ENCODE data around the gene PRKCH.

PRKCH gene

DNA sequence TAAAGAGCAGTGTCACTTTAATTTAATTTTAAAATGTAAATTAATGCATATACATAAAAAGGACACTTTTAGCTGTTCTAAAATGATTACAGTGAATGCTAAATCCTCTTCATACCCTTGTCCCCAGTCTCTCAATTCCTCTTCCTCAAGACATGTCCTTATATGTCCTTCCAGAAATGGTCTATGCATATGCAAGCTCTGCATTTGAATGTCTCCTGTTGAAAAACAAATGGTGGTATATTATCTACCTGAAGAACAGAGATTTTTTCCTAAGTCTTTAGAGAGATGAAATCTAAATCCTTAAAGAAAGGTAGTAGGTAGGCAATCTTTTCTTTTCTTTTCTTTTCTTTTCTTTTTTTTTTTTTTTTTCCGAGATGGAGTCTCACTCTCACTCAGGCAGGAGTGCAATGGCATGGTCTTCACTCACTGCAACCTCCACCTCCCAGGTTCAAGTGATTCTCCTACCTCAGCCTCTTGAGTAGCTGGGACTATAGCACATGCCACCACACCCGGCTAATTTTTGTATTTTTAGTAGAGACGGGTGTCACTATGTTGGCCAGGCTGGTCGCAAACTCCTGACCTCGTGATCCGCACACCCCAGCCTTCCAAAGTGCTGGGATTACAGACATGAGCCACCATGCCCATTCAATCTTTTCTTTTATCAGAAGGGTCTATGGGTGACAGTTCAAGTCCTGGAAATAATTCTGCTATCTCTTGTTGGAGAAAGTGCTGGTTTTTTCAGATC lies 180.5 kb downstream of the PRKCH start (continued):
- TF ChIP-seq, protein P1, sequence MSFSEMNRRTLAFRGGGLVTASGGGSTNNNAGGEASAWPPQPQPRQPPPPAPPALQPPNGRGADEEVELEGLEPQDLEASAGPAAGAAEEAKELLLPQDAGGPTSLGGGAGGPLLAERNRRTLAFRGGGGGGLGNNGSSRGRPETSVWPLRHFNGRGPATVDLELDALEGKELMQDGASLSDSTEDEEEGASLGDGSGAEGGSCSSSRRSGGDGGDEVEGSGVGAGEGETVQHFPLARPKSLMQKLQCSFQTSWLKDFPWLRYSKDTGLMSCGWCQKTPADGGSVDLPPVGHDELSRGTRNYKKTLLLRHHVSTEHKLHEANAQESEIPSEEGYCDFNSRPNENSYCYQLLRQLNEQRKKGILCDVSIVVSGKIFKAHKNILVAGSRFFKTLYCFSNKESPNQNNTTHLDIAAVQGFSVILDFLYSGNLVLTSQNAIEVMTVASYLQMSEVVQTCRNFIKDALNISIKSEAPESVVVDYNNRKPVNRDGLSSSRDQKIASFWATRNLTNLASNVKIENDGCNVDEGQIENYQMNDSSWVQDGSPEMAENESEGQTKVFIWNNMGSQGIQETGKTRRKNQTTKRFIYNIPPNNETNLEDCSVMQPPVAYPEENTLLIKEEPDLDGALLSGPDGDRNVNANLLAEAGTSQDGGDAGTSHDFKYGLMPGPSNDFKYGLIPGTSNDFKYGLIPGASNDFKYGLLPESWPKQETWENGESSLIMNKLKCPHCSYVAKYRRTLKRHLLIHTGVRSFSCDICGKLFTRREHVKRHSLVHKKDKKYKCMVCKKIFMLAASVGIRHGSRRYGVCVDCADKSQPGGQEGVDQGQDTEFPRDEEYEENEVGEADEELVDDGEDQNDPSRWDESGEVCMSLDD (tag by site-specific recombination; IDR thresholded peaks at IDR 0.05): no peak
- no peak for TF ChIP-seq ZBTB48 (tag by site-specific recombination; IDR thresholded peaks at IDR 0.05)

DNA sequence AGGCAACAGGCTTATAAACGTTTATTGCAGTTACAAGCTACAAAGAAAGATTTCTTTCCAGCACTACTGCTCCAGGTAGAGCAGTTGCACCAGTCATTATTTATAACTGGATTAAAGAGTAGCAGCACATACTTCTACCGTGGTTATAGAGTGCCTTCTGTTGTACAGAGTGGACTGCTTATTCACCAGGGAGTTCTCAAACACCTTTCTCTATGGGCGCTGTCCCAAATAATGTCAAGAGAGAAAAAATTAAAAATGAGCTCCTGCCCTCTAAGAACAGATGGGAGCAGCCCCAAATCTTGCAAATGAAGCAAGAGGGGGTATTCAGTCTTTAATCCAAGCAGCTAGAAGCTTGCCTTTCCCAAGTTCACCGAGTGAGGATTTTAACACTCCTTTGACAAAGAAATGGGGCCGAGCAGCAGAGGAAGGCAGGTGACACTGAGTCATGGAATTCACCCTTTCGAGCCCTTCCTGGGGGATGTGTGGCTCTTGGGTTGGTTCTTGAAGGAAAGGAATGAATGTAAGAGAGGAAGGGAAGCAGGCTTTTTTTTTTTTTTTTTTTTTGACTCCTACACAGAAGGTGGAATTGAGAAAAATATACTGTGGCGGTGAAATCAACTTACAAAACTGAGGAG lies 181.2 kb downstream of the PRKCH start:
- ChIA-PET POLR2A (no interaction called here), CTCF (no interaction called here)
- no peaks in the 10 kb centered on the region for H3K4me1 ChIP-seq (ENCODE audit: control insufficient read depth, insufficient read depth, low read length)
- H3K27ac ChIP-seq (ENCODE audit: extremely low read depth, low read depth, low read length): no peak overlapping the region
- H3K4me3 ChIP-seq (ENCODE audit: low read depth, low read length): no peak overlapping the region
- no peaks in the 10 kb centered on the region for H3K9me3 ChIP-seq (ENCODE audit: control insufficient read depth, insufficient read depth, low read depth, low read length)
- H3K36me3 ChIP-seq (ENCODE audit: control insufficient read depth in 2 of 2, insufficient read depth in 1 of 2, low read length in 2 of 2): no peaks in the 10 kb centered on the region
- TF ChIP-seq ZNF776 (tag by site-specific recombination; IDR thresholded peaks at IDR 0.05; ENCODE audit: borderline replicate concordance) (no peak), ZNF302 (tag by site-specific recombination; IDR thresholded peaks at IDR 0.05; ENCODE audit: low read depth) (no peak), ZNF785 (tag by site-specific recombination; IDR thresholded peaks at IDR 0.05) (no peak)

DNA sequence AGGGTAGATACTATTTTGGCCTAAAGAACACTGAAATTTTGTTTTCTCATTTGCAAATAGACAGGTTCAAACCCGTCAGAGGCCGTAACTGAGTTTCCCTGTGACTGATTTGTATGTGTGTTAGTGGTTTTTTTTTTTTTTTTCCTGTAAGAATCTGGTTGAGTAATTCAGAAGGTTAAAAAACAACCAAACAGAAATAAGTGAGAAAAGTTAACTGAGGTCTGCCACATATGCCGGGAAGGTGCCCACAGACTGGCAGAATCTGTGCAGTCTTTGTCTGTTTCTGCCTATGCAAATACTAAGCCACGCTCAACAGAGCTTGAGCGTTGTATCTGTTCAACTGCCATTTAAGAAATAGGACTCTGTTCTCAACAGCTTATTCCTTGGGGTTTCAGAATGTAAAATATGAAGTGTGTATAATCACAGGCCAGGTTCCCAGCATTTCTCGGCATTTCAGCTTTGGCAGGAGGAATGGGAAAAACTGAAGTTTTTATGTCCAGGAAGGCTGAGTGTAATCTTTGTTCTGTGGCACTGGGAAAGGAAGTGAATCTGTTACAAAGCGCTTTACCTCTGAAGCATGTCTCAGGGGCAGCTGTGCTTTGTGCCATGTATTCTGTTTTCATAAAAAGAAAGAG lies 181.9 kb downstream of the PRKCH start:
- H3K4me3 ChIP-seq (ENCODE audit: low read depth, low read length): no peak overlapping the region
- no peaks in the 10 kb centered on the region for H3K9me3 ChIP-seq (ENCODE audit: control insufficient read depth, insufficient read depth, low read depth, low read length)
- ChIA-PET CTCF (interaction anchor here (0.5 kb wide), 1 partner anchor 27 kb away, joined by 3 read pairs; no protein-coding TSS in a partner anchor), POLR2A (interaction anchor here (0.6 kb wide), 1 partner anchor 25 kb away, joined by 3 read pairs; no protein-coding TSS in a partner anchor)
- H3K4me1 ChIP-seq (ENCODE audit: control insufficient read depth, insufficient read depth, low read length): no peaks in the 10 kb centered on the region
- TF ChIP-seq SP7 (tag by site-specific recombination; IDR thresholded peaks at IDR 0.05) (no peak), ZNF146 (tag by site-specific recombination; IDR thresholded peaks at IDR 0.05) (no peak), ZNF514 (tag by site-specific recombination; IDR thresholded peaks at IDR 0.05) (no peak), ZNF677 (tag by site-specific recombination; IDR thresholded peaks at IDR 0.05) (no peak), ZNF548 (tag by site-specific recombination; IDR thresholded peaks at IDR 0.05) (no peak), ZNF792 (tag by site-specific recombination; IDR thresholded peaks at IDR 0.05) (no peak), ZNF610 (tag by site-specific recombination; IDR thresholded peaks at IDR 0.05; ENCODE audit: borderline replicate concordance) (no peak), EGR2 (tag by site-specific recombination; IDR thresholded peaks at IDR 0.05; ENCODE audit: low read depth) (no peak), ZNF664 (tag by site-specific recombination; IDR thresholded peaks at IDR 0.05) (no peak), ZNF555 (tag by site-specific recombination; conservative IDR thresholded peaks at IDR 0.05) (no peak), ZNF48 (tag by site-specific recombination; IDR thresholded peaks at IDR 0.05) (no peak)
- TF ChIP-seq, protein P2, sequence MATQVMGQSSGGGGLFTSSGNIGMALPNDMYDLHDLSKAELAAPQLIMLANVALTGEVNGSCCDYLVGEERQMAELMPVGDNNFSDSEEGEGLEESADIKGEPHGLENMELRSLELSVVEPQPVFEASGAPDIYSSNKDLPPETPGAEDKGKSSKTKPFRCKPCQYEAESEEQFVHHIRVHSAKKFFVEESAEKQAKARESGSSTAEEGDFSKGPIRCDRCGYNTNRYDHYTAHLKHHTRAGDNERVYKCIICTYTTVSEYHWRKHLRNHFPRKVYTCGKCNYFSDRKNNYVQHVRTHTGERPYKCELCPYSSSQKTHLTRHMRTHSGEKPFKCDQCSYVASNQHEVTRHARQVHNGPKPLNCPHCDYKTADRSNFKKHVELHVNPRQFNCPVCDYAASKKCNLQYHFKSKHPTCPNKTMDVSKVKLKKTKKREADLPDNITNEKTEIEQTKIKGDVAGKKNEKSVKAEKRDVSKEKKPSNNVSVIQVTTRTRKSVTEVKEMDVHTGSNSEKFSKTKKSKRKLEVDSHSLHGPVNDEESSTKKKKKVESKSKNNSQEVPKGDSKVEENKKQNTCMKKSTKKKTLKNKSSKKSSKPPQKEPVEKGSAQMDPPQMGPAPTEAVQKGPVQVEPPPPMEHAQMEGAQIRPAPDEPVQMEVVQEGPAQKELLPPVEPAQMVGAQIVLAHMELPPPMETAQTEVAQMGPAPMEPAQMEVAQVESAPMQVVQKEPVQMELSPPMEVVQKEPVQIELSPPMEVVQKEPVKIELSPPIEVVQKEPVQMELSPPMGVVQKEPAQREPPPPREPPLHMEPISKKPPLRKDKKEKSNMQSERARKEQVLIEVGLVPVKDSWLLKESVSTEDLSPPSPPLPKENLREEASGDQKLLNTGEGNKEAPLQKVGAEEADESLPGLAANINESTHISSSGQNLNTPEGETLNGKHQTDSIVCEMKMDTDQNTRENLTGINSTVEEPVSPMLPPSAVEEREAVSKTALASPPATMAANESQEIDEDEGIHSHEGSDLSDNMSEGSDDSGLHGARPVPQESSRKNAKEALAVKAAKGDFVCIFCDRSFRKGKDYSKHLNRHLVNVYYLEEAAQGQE (tag by site-specific recombination; IDR thresholded peaks at IDR 0.05): no peak
- TF ChIP-seq, protein P3, sequence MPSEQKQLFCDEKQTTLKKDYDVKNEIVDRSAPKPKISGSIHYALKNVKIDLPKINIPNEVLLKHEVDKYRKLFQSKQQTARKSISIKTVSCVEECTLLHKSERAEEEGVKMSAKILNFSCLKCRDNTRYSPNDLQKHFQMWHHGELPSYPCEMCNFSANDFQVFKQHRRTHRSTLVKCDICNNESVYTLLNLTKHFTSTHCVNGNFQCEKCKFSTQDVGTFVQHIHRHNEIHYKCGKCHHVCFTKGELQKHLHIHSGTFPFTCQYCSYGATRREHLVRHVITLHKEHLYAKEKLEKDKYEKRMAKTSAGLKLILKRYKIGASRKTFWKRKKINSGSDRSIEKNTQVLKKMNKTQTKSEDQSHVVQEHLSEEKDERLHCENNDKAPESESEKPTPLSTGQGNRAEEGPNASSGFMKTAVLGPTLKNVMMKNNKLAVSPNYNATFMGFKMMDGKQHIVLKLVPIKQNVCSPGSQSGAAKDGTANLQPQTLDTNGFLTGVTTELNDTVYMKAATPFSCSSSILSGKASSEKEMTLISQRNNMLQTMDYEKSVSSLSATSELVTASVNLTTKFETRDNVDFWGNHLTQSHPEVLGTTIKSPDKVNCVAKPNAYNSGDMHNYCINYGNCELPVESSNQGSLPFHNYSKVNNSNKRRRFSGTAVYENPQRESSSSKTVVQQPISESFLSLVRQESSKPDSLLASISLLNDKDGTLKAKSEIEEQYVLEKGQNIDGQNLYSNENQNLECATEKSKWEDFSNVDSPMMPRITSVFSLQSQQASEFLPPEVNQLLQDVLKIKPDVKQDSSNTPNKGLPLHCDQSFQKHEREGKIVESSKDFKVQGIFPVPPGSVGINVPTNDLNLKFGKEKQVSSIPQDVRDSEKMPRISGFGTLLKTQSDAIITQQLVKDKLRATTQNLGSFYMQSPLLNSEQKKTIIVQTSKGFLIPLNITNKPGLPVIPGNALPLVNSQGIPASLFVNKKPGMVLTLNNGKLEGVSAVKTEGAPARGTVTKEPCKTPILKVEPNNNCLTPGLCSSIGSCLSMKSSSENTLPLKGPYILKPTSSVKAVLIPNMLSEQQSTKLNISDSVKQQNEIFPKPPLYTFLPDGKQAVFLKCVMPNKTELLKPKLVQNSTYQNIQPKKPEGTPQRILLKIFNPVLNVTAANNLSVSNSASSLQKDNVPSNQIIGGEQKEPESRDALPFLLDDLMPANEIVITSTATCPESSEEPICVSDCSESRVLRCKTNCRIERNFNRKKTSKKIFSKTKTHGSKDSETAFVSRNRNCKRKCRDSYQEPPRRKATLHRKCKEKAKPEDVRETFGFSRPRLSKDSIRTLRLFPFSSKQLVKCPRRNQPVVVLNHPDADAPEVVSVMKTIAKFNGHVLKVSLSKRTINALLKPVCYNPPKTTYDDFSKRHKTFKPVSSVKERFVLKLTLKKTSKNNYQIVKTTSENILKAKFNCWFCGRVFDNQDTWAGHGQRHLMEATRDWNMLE (tag by site-specific recombination; conservative IDR thresholded peaks at IDR 0.05; ENCODE audit: low read depth): no peak
- no peak overlapping the region for H3K27ac ChIP-seq (ENCODE audit: extremely low read depth, low read depth, low read length)
- H3K36me3 ChIP-seq (ENCODE audit: control insufficient read depth in 2 of 2, insufficient read depth in 1 of 2, low read length in 2 of 2): no peaks in the 10 kb centered on the region
